ENCODE data around the gene HCN3.
"Not testable (repeated sequence)": the region's sequence is repeated elsewhere in the genome, so short reads cannot be mapped to it uniquely, and the experiment has no call there.

The HCN3 gene

GRCh38 chr1:155277070-155277901 is at the start of gene HCN3:
HCN3 (plus strand) TSS chr1:155277463; CDS start chr1:155277591, 128 bp downstream.
- Histone ChIP-seq H3K27me3 (ENCODE audit: control insufficient read depth in 1 of 2, insufficient read depth in 2 of 2, low read length in 2 of 2) (no peaks in the 10 kb centered on the region), H3K9ac (ENCODE audit: low read depth in 1 of 2, low read length in 2 of 2) (peak within 1 kb of the TSS; percentile 56 to 81), H3K9me3 (ENCODE audit: control insufficient read depth in 1 of 2, low read length in 2 of 2) (no peaks in the 10 kb centered on the region), H3K36me3 (ENCODE audit: control insufficient read depth in 1 of 2, insufficient read depth in 2 of 2, low read length in 2 of 2) (no peaks in the 10 kb centered on the region), H3K27ac (ENCODE audit: low read depth, low read length) (peak within 1 kb of the TSS; percentile 17), H3K4me3 (ENCODE audit: low read depth in 1 of 2, low read length in 2 of 2) (peak within 1 kb of the TSS; percentile 67 to 82), H3K4me1 (ENCODE audit: control insufficient read depth in 1 of 2, insufficient read depth in 2 of 2, low read length in 2 of 2) (peaks cover 8 to 15% of the 10 kb centered on the region in 2 donors)

DNA sequence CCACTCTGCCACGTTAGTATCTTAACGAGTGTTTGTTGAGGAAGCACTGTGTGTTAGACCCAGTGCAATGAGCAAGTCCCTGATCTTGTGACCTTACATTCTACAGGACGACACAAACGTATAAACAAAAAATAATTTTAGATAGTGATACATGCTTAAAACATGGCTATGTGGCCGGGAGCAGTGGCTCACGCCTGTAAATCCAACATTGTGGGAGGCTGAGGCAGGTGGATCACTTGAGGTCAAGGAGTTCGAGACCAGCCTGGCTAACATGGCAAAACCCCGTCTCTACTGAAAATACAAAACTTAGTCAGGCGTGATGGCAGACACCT is 49.2 kb upstream of the HCN3 start:
- Histone ChIP-seq H3K9me3 (ENCODE audit: control insufficient read depth in 1 of 2, low read length in 2 of 2) (no peaks in the 10 kb centered on the region), H3K4me1 (ENCODE audit: control insufficient read depth in 1 of 2, insufficient read depth in 2 of 2, low read length in 2 of 2) (peaks cover 9 to 15% of the 10 kb centered on the region in 2 donors), H3K4me3 (ENCODE audit: low read depth in 1 of 2, low read length in 2 of 2) (peak overlapping the region; percentile 72 to 83), H3K27me3 (ENCODE audit: control insufficient read depth in 1 of 2, insufficient read depth in 2 of 2, low read length in 2 of 2) (no peaks in the 10 kb centered on the region), H3K27ac (ENCODE audit: low read depth, low read length) (peak overlapping the region; percentile 60), H3K36me3 (ENCODE audit: control insufficient read depth in 1 of 2, insufficient read depth in 2 of 2, low read length in 2 of 2) (no peaks in the 10 kb centered on the region), H3K9ac (ENCODE audit: low read depth in 1 of 2, low read length in 2 of 2) (peak overlapping the region; percentile 56 to 80)

GRCh38 chr1:155231302-155231701 is 46.0 kb upstream of the HCN3 start:
- H3K4me1 ChIP-seq (ENCODE audit: control insufficient read depth in 1 of 2, insufficient read depth in 2 of 2, low read length in 2 of 2), result peaks cover 8 to 14% of the 10 kb centered on the region in 2 donors
- not testable (repeated sequence) for H3K36me3 ChIP-seq (ENCODE audit: control insufficient read depth in 1 of 2, insufficient read depth in 2 of 2, low read length in 2 of 2); H3K4me3 ChIP-seq (ENCODE audit: low read depth in 1 of 2, low read length in 2 of 2); H3K27ac ChIP-seq (ENCODE audit: low read depth, low read length); H3K9me3 ChIP-seq (ENCODE audit: control insufficient read depth in 1 of 2, low read length in 2 of 2); H3K9ac ChIP-seq (ENCODE audit: low read depth in 1 of 2, low read length in 2 of 2); H3K27me3 ChIP-seq (ENCODE audit: control insufficient read depth in 1 of 2, insufficient read depth in 2 of 2, low read length in 2 of 2)

DNA sequence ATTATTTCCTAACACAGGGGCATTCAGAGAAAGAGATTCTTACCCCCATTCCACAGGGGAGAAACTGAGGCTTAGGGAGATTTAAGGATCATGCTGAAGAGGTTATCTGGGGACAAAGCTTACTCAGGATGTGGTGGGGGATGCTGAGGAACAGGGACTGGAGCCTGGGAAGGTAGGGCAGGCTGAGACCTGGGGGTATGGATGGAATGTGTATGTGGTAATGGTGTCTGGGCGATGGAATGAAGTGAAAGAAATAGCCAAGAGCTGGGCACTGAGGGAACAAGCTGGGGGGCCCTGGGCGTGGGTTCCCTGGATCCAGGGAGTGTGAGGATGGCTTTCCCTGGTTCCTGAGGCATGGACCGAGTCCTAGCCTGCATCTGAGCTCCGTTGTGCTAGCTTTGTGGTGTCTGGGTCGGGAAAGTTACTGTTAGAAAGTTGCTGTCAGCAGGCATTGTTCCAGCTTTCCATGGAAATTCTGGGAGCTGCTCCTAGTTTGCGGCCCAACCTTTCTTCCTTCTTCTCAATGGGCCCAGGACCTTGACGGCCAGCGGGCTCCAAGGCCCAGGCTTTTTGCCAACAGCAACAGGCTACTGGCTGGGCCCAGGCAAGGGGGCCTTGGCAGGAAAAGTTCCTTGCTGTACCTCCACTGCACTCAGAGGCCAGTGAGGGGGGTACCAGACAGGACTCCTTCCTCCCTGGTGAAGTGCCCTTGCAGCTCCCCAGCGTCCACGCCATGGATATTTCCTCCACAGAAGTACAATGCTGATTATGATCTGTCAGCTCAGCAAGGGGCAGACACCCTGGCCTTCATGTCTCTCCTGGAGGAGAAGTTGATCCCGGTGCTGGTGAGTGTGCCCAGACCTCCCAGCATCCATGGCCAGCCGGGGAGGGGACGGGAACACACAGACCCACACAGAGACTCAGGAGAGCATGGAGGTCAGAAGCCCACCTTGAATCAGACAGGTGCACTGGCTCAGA is 45.0 kb upstream of the HCN3 start:
- not testable (repeated sequence) for H3K4me3 ChIP-seq (ENCODE audit: low read depth in 1 of 2, low read length in 2 of 2); H3K9ac ChIP-seq (ENCODE audit: low read depth in 1 of 2, low read length in 2 of 2); H3K27me3 ChIP-seq (ENCODE audit: control insufficient read depth in 1 of 2, insufficient read depth in 2 of 2, low read length in 2 of 2); H3K4me1 ChIP-seq (ENCODE audit: control insufficient read depth in 1 of 2, insufficient read depth in 2 of 2, low read length in 2 of 2); H3K27ac ChIP-seq (ENCODE audit: low read depth, low read length); H3K9me3 ChIP-seq (ENCODE audit: control insufficient read depth in 1 of 2, low read length in 2 of 2)
- peaks cover 0 to 18% of the 10 kb centered on the region in 2 donors for H3K36me3 ChIP-seq (ENCODE audit: control insufficient read depth in 1 of 2, insufficient read depth in 2 of 2, low read length in 2 of 2)

DNA sequence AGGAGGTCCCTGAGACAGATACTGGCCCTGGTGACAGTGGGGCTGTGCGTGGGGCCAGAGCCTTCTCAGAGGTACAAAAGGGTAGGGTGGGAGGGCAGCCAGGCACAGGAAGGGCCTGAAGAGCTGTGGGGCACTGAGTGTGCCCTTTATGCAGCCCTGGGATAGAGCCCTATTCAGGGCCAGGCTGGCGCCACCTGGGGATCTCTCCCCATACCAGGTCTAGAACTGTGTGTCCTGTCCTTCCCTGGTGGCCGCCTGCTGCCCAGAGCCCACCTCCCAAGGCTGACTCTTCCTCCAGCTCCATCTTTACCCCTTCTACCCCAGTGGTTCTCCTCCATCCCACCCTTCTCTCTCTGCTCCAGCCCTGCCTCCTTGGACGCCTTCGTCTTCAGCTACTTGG is 43.8 kb upstream of the HCN3 start:
- not testable (repeated sequence) for H3K9ac ChIP-seq (ENCODE audit: low read depth in 1 of 2, low read length in 2 of 2); H3K27ac ChIP-seq (ENCODE audit: low read depth, low read length); H3K4me3 ChIP-seq (ENCODE audit: low read depth in 1 of 2, low read length in 2 of 2); H3K27me3 ChIP-seq (ENCODE audit: control insufficient read depth in 1 of 2, insufficient read depth in 2 of 2, low read length in 2 of 2); H3K4me1 ChIP-seq (ENCODE audit: control insufficient read depth in 1 of 2, insufficient read depth in 2 of 2, low read length in 2 of 2); H3K9me3 ChIP-seq (ENCODE audit: control insufficient read depth in 1 of 2, low read length in 2 of 2)
- peaks cover 0 to 23% of the 10 kb centered on the region in 2 donors for H3K36me3 ChIP-seq (ENCODE audit: control insufficient read depth in 1 of 2, insufficient read depth in 2 of 2, low read length in 2 of 2)

DNA sequence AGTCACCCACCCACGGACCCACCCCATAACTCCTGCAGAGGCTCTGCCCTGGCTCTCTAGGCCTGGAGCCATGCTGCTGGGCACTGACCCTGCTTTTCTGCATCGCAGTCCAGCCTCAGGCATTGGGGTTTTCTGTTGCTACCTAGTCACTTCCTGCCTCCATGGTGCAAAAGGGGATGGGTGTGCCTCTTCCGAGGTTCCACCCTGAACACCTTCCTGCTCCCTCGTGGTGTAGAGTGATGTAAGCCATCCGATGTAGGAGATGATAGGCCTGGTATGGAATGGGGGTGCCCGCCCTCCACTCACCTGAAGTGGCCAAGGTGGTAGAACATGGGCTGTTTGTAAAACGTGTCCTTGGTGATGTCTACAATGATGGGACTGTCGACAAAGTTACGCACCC is 41.9 kb upstream of the HCN3 start:
- H3K36me3 ChIP-seq (ENCODE audit: control insufficient read depth in 1 of 2, insufficient read depth in 2 of 2, low read length in 2 of 2), result peaks cover 0 to 26% of the 10 kb centered on the region in 2 donors
- not testable (repeated sequence) for H3K4me1 ChIP-seq (ENCODE audit: control insufficient read depth in 1 of 2, insufficient read depth in 2 of 2, low read length in 2 of 2); H3K9ac ChIP-seq (ENCODE audit: low read depth in 1 of 2, low read length in 2 of 2); H3K4me3 ChIP-seq (ENCODE audit: low read depth in 1 of 2, low read length in 2 of 2); H3K9me3 ChIP-seq (ENCODE audit: control insufficient read depth in 1 of 2, low read length in 2 of 2); H3K27me3 ChIP-seq (ENCODE audit: control insufficient read depth in 1 of 2, insufficient read depth in 2 of 2, low read length in 2 of 2); H3K27ac ChIP-seq (ENCODE audit: low read depth, low read length)

DNA sequence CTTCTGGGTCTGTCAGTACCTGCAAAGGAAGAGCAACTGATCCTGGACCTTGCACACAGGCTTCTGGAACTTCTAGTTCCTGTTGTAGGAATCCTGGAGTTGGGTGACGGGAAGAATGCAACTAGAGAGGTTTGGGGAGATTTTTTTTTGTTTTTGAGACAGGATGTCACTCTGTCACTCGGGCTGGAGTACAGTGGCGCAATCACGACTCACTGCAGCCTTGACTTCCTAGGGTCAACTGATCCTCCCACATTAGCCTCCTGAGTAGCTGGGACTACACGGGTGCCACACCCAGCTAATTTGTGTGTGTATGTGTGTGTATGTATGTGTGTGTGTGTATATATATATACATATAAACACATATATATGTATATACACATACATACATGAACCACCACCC is 40.8 kb upstream of the HCN3 start:
- H3K9me3 ChIP-seq (ENCODE audit: control insufficient read depth in 1 of 2, low read length in 2 of 2), result no peaks in the 10 kb centered on the region
- peaks cover 0 to 26% of the 10 kb centered on the region in 2 donors for H3K36me3 ChIP-seq (ENCODE audit: control insufficient read depth in 1 of 2, insufficient read depth in 2 of 2, low read length in 2 of 2)
- peaks cover 3 to 10% of the 10 kb centered on the region in 2 donors for H3K4me1 ChIP-seq (ENCODE audit: control insufficient read depth in 1 of 2, insufficient read depth in 2 of 2, low read length in 2 of 2)
- no peak overlapping the region for H3K27ac ChIP-seq (ENCODE audit: low read depth, low read length)
- no peak overlapping the region for H3K4me3 ChIP-seq (ENCODE audit: low read depth in 1 of 2, low read length in 2 of 2)
- no peak overlapping the region for H3K9ac ChIP-seq (ENCODE audit: low read depth in 1 of 2, low read length in 2 of 2)
- no peaks in the 10 kb centered on the region for H3K27me3 ChIP-seq (ENCODE audit: control insufficient read depth in 1 of 2, insufficient read depth in 2 of 2, low read length in 2 of 2)

GRCh38 chr1:155241069-155241679 is 36.1 kb upstream of the HCN3 start:
- Histone ChIP-seq H3K4me1 (ENCODE audit: control insufficient read depth in 1 of 2, insufficient read depth in 2 of 2, low read length in 2 of 2) (peaks cover 9 to 36% of the 10 kb centered on the region in 2 donors), H3K9me3 (ENCODE audit: control insufficient read depth in 1 of 2, low read length in 2 of 2) (no peaks in the 10 kb centered on the region), H3K4me3 (ENCODE audit: low read depth in 1 of 2, low read length in 2 of 2) (peak overlapping the region; percentile 55 to 60), H3K27ac (ENCODE audit: low read depth, low read length) (no peak overlapping the region), H3K9ac (ENCODE audit: low read depth in 1 of 2, low read length in 2 of 2) (no peak overlapping the region), H3K36me3 (ENCODE audit: control insufficient read depth in 1 of 2, insufficient read depth in 2 of 2, low read length in 2 of 2) (peaks cover 0 to 19% of the 10 kb centered on the region in 2 donors), H3K27me3 (ENCODE audit: control insufficient read depth in 1 of 2, insufficient read depth in 2 of 2, low read length in 2 of 2) (no peaks in the 10 kb centered on the region)

GRCh38 chr1:155241841-155242264 is 35.4 kb upstream of the HCN3 start:
- Histone ChIP-seq H3K36me3 (ENCODE audit: control insufficient read depth in 1 of 2, insufficient read depth in 2 of 2, low read length in 2 of 2) (peaks cover 0 to 13% of the 10 kb centered on the region in 2 donors), H3K4me3 (ENCODE audit: low read depth in 1 of 2, low read length in 2 of 2) (no peak overlapping the region), H3K9ac (ENCODE audit: low read depth in 1 of 2, low read length in 2 of 2) (no peak overlapping the region), H3K27me3 (ENCODE audit: control insufficient read depth in 1 of 2, insufficient read depth in 2 of 2, low read length in 2 of 2) (no peaks in the 10 kb centered on the region), H3K4me1 (ENCODE audit: control insufficient read depth in 1 of 2, insufficient read depth in 2 of 2, low read length in 2 of 2) (peaks cover 9 to 36% of the 10 kb centered on the region in 2 donors), H3K27ac (ENCODE audit: low read depth, low read length) (no peak overlapping the region), H3K9me3 (ENCODE audit: control insufficient read depth in 1 of 2, low read length in 2 of 2) (no peaks in the 10 kb centered on the region)

Data from duodenal mucosa (tissue), 2 donors.